WTC11 (cell line): ENCODE results near the gene NDOR1. TPM values are rescaled to one million over a fixed set of nuclear protein-coding genes. Genes with fewer than 3 reads are reported as not detected.

Experiments used
- ATAC-seq: fragments of 200-7000 bp; cut with Tn5 transposase; 2 replicates; pipeline ENCODE4 v1.10.0; 2021; ENCODE audit warnings: mild to moderate bottlenecking, moderate library complexity
- CTCF ChIA-PET: fragments of 300-600 bp; sonication (Branson Sonifier 250); formaldehyde crosslinking; loops from one replicate; lab custom pipeline; 2021; ENCODE audit warnings: antibody characterized with exemption; lab: Charles Lee
- POLR2A ChIA-PET: fragments of 350-600 bp; sonication (Branson Sonifier 250); formaldehyde crosslinking; loops from one replicate; lab custom pipeline; 2021; ENCODE audit warnings: antibody characterized with exemption; lab: Charles Lee
- DNase-seq: peaks from one replicate; pipeline ENCODE4 v3.0.0; 2021; ENCODE audit warnings: low spot score
- H3K27ac Mint-ChIP-seq: 2 replicates; pipeline ENCODE4 v1.8.0; 2021; ENCODE audit warnings: mixed read lengths
- H3K27me3 Mint-ChIP-seq: 2 replicates; pipeline ENCODE4 v1.8.0; 2021; ENCODE audit warnings: low read depth, mild to moderate bottlenecking, moderate library complexity, mixed read lengths
- H3K36me3 Mint-ChIP-seq: 2 replicates; pipeline ENCODE4 v1.8.0; 2021; ENCODE audit warnings: mixed read lengths
- H3K4me1 Mint-ChIP-seq: 2 replicates; pipeline ENCODE4 v1.8.0; 2022; ENCODE audit warnings: mixed read lengths
- H3K4me3 Mint-ChIP-seq: 2 replicates; pipeline ENCODE4 v1.8.0; 2021; ENCODE audit warnings: mild to moderate bottlenecking, moderate library complexity, mixed read lengths
- H3K9me3 Mint-ChIP-seq: 2 replicates; pipeline ENCODE4 v1.8.0; 2021; ENCODE audit warnings: mixed read lengths
- ATF1 ChIP-seq: sonication (generic); formaldehyde crosslinking; IDR thresholded peaks from 2 replicates; pipeline ENCODE4 v1.8.1; 2023; ENCODE audit warnings: mild to moderate bottlenecking, moderate library complexity, missing genetic modification reagents
- ATF2 ChIP-seq: sonication (generic); formaldehyde crosslinking; IDR thresholded peaks from 2 replicates; pipeline ENCODE4 v1.8.1; 2022; ENCODE audit warnings: low read depth, missing genetic modification reagents, borderline replicate concordance
- ATF3 ChIP-seq: sonication (generic); formaldehyde crosslinking; conservative IDR thresholded peaks from 2 replicates; pipeline ENCODE4 v1.8.1; 2022; ENCODE audit warnings: mild to moderate bottlenecking, missing genetic modification reagents
- CDX4 ChIP-seq: fragments of 250-450 bp; sonication (Bioruptor Pico); IDR thresholded peaks from 2 replicates; pipeline ENCODE4 v1.9.0; 2021; ENCODE audit warnings: moderate library complexity, mild to moderate bottlenecking, inconsistent platforms, borderline replicate concordance
- CREB1 ChIP-seq: sonication (generic); formaldehyde crosslinking; IDR thresholded peaks from 2 replicates; pipeline ENCODE4 v1.8.0; 2023; ENCODE audit warnings: mild to moderate bottlenecking, missing genetic modification reagents
- CREM ChIP-seq: sonication (generic); formaldehyde crosslinking; IDR thresholded peaks from 2 replicates; pipeline ENCODE4 v1.8.1; 2022; ENCODE audit warnings: mild to moderate bottlenecking, missing genetic modification reagents, moderate library complexity
- CTCF ChIP-seq: fragments of 200-600 bp; IDR thresholded peaks from 2 replicates; pipeline ENCODE4 v1.8.0; 2022; ENCODE audit warnings: antibody characterized with exemption
- E2F1 ChIP-seq: sonication (generic); formaldehyde crosslinking; IDR thresholded peaks from 2 replicates; pipeline ENCODE4 v1.8.0; 2022; ENCODE audit warnings: mild to moderate bottlenecking, missing genetic modification reagents
- FOXJ3 ChIP-seq: sonication (generic); formaldehyde crosslinking; IDR thresholded peaks from 2 replicates; pipeline ENCODE4 v1.9.0; 2021; ENCODE audit warnings: missing genetic modification reagents, mild to moderate bottlenecking, borderline replicate concordance
- MAX ChIP-seq: sonication (generic); formaldehyde crosslinking; IDR thresholded peaks from 2 replicates; pipeline ENCODE4 v1.8.0; 2022; ENCODE audit warnings: mild to moderate bottlenecking, missing genetic modification reagents
- MXD4 ChIP-seq: fragments of 250-450 bp; sonication (Bioruptor Pico); IDR thresholded peaks from 2 replicates; pipeline ENCODE4 v1.8.0; 2021; ENCODE audit warnings: mild to moderate bottlenecking, moderate library complexity, borderline replicate concordance
- NR2C2 ChIP-seq: sonication (generic); formaldehyde crosslinking; IDR thresholded peaks from 2 replicates; pipeline ENCODE4 v1.8.0; 2022; ENCODE audit warnings: mild to moderate bottlenecking, missing genetic modification reagents
- OVOL2 ChIP-seq: fragments of 250-450 bp; sonication (Bioruptor Pico); IDR thresholded peaks from 2 replicates; pipeline ENCODE4 v1.9.0; 2021; ENCODE audit warnings: mild to moderate bottlenecking, borderline replicate concordance
- PRDM15 ChIP-seq: sonication (generic); formaldehyde crosslinking; IDR thresholded peaks from 2 replicates; pipeline ENCODE4 v1.8.0; 2022; ENCODE audit warnings: missing genetic modification reagents
- TCF7 ChIP-seq: sonication (generic); formaldehyde crosslinking; IDR thresholded peaks from 2 replicates; pipeline ENCODE4 v1.8.0; 2022; ENCODE audit warnings: mild to moderate bottlenecking, low read depth, missing genetic modification reagents, moderate library complexity
- USF2 ChIP-seq: sonication (generic); formaldehyde crosslinking; IDR thresholded peaks from 2 replicates; pipeline ENCODE4 v1.8.1; 2023; ENCODE audit warnings: mild to moderate bottlenecking, missing genetic modification reagents, moderate library complexity
- ZNF219 ChIP-seq: sonication (generic); formaldehyde crosslinking; IDR thresholded peaks from 2 replicates; pipeline ENCODE4 v1.8.0; 2023; ENCODE audit warnings: missing genetic modification reagents, mild to moderate bottlenecking, borderline replicate concordance
- ZNF232 ChIP-seq: sonication (generic); formaldehyde crosslinking; IDR thresholded peaks from 2 replicates; pipeline ENCODE4 v1.8.0; 2022; ENCODE audit warnings: mild to moderate bottlenecking, missing genetic modification reagents
- ZNF317 ChIP-seq: sonication (generic); formaldehyde crosslinking; IDR thresholded peaks from 2 replicates; pipeline ENCODE4 v1.8.1; 2023; ENCODE audit warnings: low read depth, mild to moderate bottlenecking, moderate library complexity, missing genetic modification reagents, borderline replicate concordance
- ZNF512 ChIP-seq: sonication (generic); formaldehyde crosslinking; IDR thresholded peaks from 2 replicates; pipeline ENCODE4 v1.8.1; 2022; ENCODE audit warnings: missing genetic modification reagents, borderline replicate concordance
- total RNA-seq: library from RNA; stranded (reverse); gene quantifications from 3 replicates; pipeline ENCODE4 v1.2.3, GENCODE V29; 2021

NDOR1 gene
- total RNA-seq, 1 experiment from 2014 or later, result 49.0 TPM

- Mint-ChIP-seq H3K4me3 (peak overlapping the region; percentile 62), H3K27me3 (peaks cover 83% of the 10 kb centered on the region), H3K36me3 (no peaks in the 10 kb centered on the region), H3K9me3 (no peaks in the 10 kb centered on the region), H3K27ac (no peak overlapping the region), H3K4me1 (no peaks in the 10 kb centered on the region)
- ChIA-PET POLR2A (no interaction called here), CTCF (interaction anchor here (0.7 to 3.7 kb wide), 4 partner anchors 12 to 245 kb away, joined by 3 to 40 read pairs (median 12); no protein-coding TSS in a partner anchor)
- TF ChIP-seq NR2C2 (CRISPR knock-in tag) (no peak), TCF7 (CRISPR knock-in tag) (no peak), OVOL2 (CRISPR knock-in tag) (no peak), CDX4 (no peak), MAX (CRISPR knock-in tag) (no peak), MXD4 (CRISPR knock-in tag) (no peak), E2F1 (CRISPR knock-in tag) (no peak), ZNF512 (no peak), FOXJ3 (CRISPR knock-in tag) (no peak), ZNF317 (no peak), ATF1 (CRISPR knock-in tag) (no peak), ATF3 (no peak), USF2 (CRISPR knock-in tag) (no peak), CREB1 (CRISPR knock-in tag) (no peak), ZNF219 (CRISPR knock-in tag) (no peak), CREM (CRISPR knock-in tag) (no peak), ATF2 (CRISPR knock-in tag) (no peak), ZNF232 (CRISPR knock-in tag) (no peak)
- DNase-seq (no peak), ATAC-seq (no peak)
Measured at GRCh38 chr9:137163805-137164204, 41.7 kb upstream of the NDOR1 start.

- Mint-ChIP-seq H3K9me3 (no peaks in the 10 kb centered on the region), H3K4me3 (no peak overlapping the region), H3K27me3 (peaks cover 77% of the 10 kb centered on the region), H3K36me3 (no peaks in the 10 kb centered on the region), H3K4me1 (no peaks in the 10 kb centered on the region), H3K27ac (no peak overlapping the region)
- ATAC-seq, result no peak
- ChIA-PET CTCF (no interaction called here), POLR2A (no interaction called here)
- no peak for DNase-seq
- TF ChIP-seq CTCF, result no peak
- peak; percentile 67 for TF ChIP-seq PRDM15 (CRISPR knock-in tag)
Measured at GRCh38 chr9:137164370-137165249, 40.9 kb upstream of the NDOR1 start.
